GM21526 (cell line): ENCODE data around the gene AATK.

Experiments
- ATAC-seq: cut with Tn5 transposase; IDR thresholded peaks from one replicate; pipeline ENCODE4 v1.9.1; 2021; ENCODE audit warnings: moderate library complexity; ENCODE audit not compliant: unreplicated experiment, low FRiP score

Gene AATK

DNA sequence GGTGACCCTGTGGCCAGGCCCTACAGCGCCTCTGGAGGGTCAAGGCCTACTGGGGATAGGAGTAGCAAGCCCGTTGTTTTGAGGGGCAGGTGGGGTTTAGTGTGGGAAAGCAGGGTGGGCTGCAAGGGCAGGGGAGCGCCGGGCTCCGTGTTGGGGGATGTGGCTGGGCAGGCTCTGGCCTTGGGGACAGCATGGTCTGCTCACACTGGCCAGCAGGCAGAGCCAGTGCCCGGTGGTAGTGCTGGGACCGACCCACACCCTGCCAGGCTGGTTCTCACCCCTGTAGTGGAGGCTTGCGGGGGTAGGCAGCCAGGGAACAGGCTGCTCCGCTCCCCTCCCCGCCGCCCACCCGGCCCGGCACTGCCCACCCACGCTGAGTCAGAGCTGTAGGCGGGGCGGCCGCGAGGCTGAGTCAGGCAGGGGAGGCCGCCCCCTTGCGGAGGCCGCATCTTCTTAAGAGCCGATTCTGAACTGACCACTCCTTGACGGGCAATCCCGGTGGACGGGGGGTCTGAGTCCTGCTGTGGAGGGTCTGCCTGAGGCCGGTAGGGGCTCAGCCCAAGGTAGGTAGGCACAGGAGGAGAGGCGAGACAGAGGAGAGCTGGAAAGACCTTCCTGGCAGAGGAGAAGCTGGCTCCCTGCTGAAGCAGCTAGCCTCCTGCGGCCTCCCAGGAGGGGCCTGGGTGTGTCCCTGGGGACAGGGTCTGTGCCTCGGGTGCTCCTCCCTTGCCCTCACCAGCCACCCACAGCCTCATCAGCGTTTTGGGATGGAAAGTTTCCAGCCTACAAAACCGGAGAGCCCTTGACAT is 68.7 kb downstream of the AATK start:
- ATAC-seq: no peak

DNA sequence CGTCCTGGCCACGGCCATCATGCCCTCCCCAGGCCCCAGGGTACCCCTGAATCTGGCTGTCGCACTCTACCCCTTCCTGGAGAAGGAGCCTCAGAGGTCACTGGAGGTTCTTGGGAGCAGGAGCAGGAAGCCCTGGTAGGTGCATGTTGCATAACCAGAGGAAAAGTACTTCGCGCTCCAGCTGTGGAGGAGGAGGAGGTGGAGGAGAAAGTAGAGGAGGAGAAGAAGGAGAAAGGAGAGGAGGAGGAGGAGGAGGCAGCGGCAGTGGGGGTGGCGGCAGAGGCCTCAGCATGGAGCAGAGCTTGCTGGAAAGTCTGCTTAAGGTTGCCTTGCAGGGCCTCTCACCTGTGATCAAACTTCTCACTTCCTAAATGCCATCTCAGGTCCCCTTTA is 69.3 kb downstream of the AATK start:
- no peak for ATAC-seq

DNA sequence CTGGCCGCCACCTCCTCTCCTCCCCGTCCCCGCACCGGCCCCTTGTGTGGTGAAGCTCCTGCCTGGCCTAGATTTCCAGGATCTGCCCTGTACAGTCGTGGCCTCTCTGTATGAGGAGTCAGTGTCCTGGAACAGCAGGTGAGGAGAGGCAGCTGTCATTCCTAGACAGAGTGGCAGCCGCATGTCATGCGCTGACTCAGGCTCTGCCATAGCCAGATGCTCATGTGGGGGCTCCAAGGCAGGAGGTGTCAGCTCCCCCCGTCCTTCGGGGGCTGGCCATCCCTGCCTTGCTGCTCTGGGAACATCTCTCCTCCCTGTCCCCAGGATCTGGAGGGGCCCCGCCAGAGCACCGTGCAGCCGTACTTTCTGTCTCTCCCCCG is 70.6 kb downstream of the AATK start:
- ATAC-seq: no peak

DNA sequence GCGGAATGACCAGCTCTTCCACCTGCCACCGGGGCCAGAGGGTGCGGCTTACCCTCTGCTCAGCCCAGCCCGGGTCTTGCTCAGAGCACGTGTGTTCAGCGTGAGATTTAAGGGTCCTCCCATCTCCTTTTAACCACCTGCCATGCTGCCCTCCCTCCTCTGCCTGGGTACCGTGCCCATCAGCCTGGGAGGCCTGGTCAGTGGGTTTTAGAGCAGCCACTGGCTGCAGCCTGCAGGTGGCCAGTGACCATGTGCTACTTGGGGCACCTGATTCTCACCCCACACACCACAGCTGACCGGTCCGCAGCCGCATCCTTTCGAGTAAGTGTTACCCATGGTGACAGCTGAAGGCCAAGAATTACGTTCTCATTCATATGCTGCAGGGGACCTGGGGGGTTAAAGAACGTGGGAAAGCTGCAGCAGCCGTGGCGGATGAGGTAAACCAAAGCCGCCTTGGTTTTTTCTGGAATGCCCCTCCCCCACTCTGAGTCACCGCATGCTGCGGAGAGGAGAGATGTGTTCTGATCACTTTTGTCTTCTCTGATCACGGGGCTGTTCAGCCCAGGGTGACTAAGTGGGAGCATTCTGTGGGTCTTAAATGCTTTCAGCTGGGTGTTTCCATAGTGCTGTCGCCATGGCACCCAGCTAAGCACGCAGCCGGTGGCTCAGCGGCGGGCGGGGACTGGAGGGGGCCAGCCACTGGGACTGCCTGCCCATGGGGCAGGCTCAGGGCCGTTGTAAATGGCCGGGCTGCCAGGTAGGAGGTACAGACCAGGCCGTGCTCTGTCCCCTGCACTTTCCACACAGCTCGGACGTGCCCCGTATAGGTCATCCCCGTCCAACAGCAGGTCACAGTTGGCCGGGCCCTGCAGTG is 71.3 kb downstream of the AATK start:
- no peak for ATAC-seq

GRCh38 chr17:81093619-81094508 is 72.2 kb downstream of the AATK start:
- ATAC-seq: no peak

DNA sequence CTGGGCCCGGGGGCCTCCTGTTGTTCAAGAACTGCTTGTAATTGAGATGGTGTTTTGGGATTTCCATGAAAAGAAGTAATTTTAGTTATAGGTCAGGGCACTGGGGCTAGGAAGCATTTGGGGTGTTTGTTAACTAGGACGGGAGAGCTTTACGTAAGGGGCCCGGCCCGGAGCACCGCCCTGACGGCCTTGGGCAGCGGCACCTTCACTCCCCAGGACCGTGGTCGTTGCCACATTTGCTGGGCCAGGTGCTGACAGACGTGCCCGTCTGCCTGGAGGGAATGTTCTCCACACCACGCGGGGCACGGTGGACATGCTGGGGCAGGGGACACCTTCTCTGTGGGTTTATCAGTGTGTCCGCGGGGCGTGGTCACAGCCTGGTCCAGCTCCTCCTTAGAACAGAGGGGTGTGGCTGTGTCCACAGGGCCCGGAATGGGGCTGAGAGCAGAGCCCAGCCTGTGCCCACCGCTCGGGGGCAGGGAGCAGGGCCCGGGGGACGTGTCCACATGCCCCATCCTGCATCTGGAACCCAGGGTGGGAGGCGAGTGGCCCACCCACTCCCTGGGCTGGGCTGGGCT is 73.4 kb downstream of the AATK start:
- no peak for ATAC-seq

DNA sequence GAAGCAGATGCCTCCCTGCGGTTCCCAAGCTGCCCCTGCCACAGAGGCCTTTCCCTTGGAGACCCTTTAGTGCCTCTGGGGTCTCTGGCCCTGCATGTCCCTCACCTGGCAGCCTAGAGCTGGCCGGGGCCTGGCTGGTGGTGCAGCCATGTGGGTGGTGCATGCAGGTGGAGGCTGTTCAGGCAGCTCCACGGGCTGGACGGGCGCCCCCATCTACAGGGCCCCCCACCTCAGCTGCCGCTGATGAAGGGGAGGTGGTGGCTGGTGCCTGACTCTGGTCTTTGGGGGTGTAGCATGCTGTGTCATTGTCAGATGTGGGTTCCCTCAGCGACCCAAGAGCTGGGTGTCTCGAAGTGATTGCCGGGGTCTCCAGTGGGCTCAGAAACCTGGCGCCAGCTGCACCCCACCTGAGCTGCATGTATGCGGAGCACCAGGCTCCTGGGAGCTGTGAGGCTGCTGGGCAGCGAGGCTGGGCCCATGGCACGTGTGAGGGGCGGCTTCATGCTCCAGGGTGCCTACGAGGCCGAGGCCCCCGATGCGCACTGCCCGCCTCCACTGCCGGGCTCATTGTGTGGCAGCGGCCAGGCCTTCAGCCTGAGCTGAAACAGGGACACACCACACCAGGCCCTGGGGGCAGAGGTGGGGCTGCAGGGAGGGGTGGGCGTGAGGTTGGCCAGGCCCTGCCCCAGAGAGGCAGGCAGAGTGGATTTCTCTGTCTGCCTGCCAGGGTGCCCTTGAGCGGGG is 74.1 kb downstream of the AATK start:
- no peak for ATAC-seq

GRCh38 chr17:81091154-81091553 is 74.9 kb downstream of the AATK start:
- ATAC-seq: no peak

DNA sequence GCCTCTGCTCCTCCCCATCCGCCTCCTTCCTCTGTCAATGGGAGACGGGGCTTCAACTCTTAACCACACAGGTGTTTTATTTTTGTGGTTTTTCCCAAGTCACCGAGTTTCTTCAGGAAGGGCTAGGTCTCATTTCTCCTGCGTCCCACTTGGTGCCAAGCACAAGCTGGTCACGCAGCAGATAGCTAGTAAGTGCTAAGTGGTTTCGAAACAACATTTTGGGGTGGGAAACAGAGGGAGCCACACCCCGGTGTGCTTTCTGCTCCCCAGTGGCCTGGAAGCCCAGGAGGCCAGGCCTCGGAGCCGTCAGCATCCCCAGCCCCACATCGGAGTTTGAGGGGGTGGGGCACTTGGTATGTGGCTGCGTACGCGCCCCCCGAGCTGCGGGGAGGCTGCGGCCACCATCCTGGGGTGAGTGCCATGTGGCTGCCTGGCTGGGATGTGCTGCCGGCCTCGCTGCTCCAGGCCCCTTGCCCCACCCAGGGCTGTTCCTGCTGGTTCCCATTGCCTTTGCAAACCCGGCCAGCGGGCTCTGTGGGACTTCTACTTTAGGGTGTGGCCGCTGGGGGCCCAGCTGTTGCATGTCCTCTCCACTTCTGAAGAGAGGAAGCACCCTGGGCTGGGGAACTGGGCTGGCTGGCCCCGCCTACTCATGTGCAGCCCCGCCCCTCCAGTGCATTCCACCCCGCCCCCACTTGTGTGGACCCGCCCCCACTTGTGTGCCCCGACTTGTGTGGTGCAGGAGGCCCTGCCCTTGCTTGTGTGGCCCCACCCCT is 75.5 kb downstream of the AATK start:
- no peak for ATAC-seq

DNA sequence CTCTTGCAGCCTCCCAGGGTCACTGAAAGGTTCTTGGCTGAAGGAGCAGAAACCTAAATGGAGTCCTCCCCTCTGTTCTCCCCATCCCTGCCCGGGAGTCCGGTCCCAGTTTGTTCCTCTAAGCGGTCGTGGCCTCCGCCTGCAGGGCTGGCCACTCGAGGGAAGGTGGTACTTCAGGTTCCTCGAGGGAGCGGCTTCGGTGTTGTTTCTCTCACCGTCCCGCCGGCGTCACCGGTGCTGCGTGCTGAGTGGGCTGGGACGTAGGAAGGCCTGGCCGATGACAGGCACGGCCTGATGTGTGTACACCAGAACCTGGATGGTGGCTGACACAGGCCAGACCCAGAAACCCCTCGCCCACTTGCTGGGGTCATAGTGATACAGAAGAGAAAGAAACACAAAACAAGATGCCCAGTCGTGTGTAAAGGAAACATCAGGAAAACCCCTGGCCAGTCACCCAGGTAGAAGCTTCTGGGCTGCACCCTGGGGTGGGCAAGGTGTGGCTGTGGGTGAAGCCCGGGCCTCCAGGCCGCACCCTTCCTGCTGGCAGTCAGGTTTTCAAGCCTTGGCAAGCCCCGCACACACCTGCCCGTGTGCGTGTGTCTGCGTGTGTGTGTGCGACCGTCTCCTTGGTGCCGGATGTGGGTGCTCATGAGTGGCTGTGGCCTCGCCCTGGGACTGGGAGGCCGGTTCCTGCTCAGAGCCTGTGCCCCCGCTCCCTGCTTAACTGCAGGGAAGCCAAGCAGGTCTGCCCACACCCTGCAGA is 79.1 kb downstream of the AATK start:
- ATAC-seq: no peak

GRCh38 chr17:81085420-81085911 is 80.6 kb downstream of the AATK start:
- no peak for ATAC-seq

DNA sequence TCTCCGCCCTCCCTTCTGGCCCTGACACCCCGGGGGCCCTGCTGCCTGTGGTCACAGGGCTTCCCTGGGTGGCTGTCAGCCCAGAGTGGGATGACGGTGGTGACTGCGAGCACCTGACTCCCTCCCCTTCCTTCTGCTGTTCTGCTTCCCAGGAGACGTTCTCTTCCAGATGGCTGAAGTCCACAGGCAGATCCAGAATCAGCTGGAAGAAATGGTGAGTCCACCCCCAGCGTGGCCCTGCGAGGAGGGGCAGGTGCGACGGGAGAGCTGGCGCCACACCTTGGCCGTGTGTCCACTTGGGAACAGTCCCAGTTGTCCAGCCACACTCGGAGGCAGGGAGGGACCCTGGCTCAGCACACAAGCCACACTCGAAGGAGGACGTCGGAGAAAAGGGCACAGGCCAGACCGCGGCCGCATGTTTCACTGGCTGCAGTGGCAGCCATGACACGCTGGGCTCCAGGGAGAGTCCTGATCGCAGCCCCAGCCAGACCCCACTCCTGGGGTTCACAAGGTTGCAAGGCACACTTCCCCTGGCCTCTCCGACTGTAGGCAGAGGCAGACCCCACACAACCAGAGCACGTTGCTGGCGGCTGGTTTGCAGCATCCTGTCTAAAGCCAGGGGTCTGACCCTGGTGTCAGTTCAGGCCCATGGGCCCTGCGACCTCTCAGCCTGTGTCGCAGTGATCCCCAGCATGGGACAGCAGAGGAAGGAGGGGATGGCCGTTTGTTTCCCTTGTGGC is 81.2 kb downstream of the AATK start:
- no peak for ATAC-seq

GRCh38 chr17:81083125-81083765 is 82.8 kb downstream of the AATK start:
- no peak for ATAC-seq

DNA sequence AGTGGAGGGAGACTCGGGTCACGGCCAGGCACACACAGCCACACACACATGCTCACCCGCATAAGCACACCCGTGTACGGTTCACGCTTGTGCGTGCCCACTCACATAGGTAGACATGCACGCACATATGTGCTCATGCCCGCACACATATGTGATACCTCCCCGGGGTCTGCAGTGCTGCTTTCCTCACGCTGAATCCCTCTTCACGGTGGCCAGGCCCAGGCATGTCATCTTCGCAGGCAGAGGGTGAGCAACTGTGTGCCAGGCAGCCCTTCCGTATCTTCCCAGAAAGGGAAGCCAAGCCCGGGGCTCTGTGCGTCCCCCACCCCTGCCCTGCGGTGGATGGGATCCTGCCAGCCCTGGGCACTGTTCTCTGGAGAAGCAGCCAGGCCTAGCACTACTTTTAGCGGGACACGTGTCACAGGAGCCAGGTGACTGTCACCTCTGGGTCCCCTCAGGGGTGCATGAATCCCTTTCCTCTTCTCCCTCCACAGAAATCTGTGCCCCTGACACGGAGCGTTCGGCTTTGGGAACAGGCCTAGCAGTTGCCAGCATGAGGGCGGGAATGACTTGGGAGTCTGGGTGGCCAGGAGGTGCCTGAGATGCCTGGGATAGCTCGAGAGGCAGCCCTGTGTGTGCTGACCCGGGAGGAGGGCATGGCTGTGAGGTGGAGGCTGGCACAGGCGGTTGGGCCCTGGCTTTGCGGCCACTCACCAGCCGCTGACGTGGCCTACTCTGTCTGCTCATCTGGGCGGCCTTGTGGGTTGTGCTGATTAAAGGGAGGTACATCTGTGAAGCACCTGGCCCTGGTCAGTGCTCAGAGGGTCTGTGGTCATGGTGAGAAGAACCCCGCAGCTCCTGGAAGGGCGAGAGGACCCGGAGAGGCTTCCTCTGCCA is 83.6 kb downstream of the AATK start:
- no peak for ATAC-seq

- no peak for ATAC-seq
Observed at GRCh38 chr17:81081222-81082176, 84.5 kb downstream of the AATK start.
